G401 (cell line): ENCODE data around the gene HBA1. TPM values are rescaled to one million over a fixed set of nuclear protein-coding genes. Genes with fewer than 3 reads are reported as not detected.
"Not testable (repeated sequence)": the region's sequence is repeated elsewhere in the genome, so short reads cannot be mapped to it uniquely, and the experiment has no call there.

Source experiments
- DNase-seq: peaks from one replicate; pipeline ENCODE4 v3.0.0-alpha.2; 2015; ENCODE audit warnings: low spot score
- in situ Hi-C: cut with HindIII; loops from 2 replicates; pipeline ENCODE4 v1.10.0; 2016; ENCODE audit warnings: low sequenced_read_pairs, mixed read lengths
- total RNA-seq: library from RNA; depleted of rRNA; stranded (reverse); fragments of >200 nt; shearing (Covaris generic); gene quantifications from 2 replicates; pipeline ENCODE4 v1.2.3, GENCODE V29; 2014

The HBA1 gene
- total RNA-seq, 1 experiment from 2014 or later = not detected

- in situ Hi-C loops = no loop called here
Measured at GRCh38 chr16:155031-155398, 21.5 kb upstream of the HBA1 start.

GRCh38 chr16:159136-159849, 17.2 kb upstream of the HBA1 start:
- no peak for DNase-seq

More at GRCh38 chr16:155031-155398, 21.5 kb upstream of the HBA1 start:
- no peak for DNase-seq

GRCh38 chr16:160242-160641, 16.2 kb upstream of the HBA1 start:
- in situ Hi-C loops, DNase-seq: not testable (repeated sequence)

More at GRCh38 chr16:159136-159849, 17.2 kb upstream of the HBA1 start:
- in situ Hi-C loops = no loop called here

GRCh38 chr16:160691-161190, 15.7 kb upstream of the HBA1 start:
- in situ Hi-C loops = no loop called here
- DNase-seq = no peak

- in situ Hi-C loops = no loop called here
- DNase-seq = no peak
Measured at GRCh38 chr16:162271-162991, 14.0 kb upstream of the HBA1 start.

- in situ Hi-C loops, DNase-seq: not testable (repeated sequence)
Measured at GRCh38 chr16:163139-163538, 13.3 kb upstream of the HBA1 start.

GRCh38 chr16:163696-164095, 12.8 kb upstream of the HBA1 start:
- in situ Hi-C loops, DNase-seq: not testable (repeated sequence)

- in situ Hi-C loops, DNase-seq: not testable (repeated sequence)
Measured at GRCh38 chr16:164134-164823, 12.2 kb upstream of the HBA1 start.

GRCh38 chr16:164827-165538, 11.5 kb upstream of the HBA1 start:
- no peak for DNase-seq
- in situ Hi-C loops = no loop called here

- no peak for DNase-seq
- in situ Hi-C loops = no loop called here
Measured at GRCh38 chr16:165539-166374, 10.7 kb upstream of the HBA1 start, which contains the start of gene HBM. HBM (plus strand) TSS chr16:165978; CDS start chr16:165998, 20 bp downstream.

- in situ Hi-C loops = no loop called here
- DNase-seq = no peak
Measured at GRCh38 chr16:166375-167121, 9.9 kb upstream of the HBA1 start.

- in situ Hi-C loops = no loop called here
- DNase-seq = no peak
Measured at GRCh38 chr16:167122-167690, 9.3 kb upstream of the HBA1 start.

GRCh38 chr16:168424-168823, 8.1 kb upstream of the HBA1 start:
- no peak for DNase-seq
- in situ Hi-C loops = no loop called here

GRCh38 chr16:169014-169413, 7.5 kb upstream of the HBA1 start:
- DNase-seq = no peak
- in situ Hi-C loops = no loop called here

GRCh38 chr16:170088-170507, 6.4 kb upstream of the HBA1 start:
- DNase-seq, in situ Hi-C loops: not testable (repeated sequence)

GRCh38 chr16:170788-171187, 5.7 kb upstream of the HBA1 start:
- in situ Hi-C loops = no loop called here
- no peak for DNase-seq

GRCh38 chr16:172374-172941, 4.0 kb upstream of the HBA1 start, which contains the start of gene HBA2:
HBA2 (plus strand) TSS chr16:172876; CDS start chr16:172913, 37 bp downstream.
- DNase-seq, in situ Hi-C loops: not testable (repeated sequence)
